HG03095 (cell line): ENCODE data around the gene LPP.
"Not testable (repeated sequence)": the region's sequence is repeated elsewhere in the genome, so short reads cannot be mapped to it uniquely, and the experiment has no call there.

Source experiments
- ATAC-seq: cut with Tn5 transposase; IDR thresholded peaks from one replicate; pipeline ENCODE4 v1.9.1; 2021; ENCODE audit warnings: moderate library complexity; ENCODE audit not compliant: unreplicated experiment

Gene LPP

DNA sequence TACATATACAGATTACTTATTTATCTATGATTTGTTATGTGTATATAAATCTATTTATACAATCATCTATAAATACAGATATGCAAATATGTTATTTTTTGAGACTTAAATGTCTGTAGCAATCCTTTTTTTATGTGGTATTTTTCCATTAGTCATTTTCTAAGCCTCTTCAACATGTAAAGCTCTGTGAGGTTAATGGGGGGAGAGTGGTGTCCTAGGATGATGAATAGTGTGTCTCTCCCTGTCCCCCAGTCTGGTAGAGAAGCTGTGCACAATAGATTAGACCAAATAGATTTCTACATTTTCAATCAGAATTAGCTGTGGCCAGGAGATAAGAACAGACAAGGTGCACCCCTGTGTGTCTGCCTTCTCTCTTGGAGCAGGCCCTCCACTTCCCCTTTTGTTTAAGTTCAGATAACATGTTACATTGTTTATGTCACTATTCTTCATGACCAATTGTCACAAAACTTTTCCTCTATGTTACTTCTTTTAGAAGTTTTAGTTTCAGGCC lies 453.9 kb downstream of the LPP start:
- ATAC-seq, result no peak

DNA sequence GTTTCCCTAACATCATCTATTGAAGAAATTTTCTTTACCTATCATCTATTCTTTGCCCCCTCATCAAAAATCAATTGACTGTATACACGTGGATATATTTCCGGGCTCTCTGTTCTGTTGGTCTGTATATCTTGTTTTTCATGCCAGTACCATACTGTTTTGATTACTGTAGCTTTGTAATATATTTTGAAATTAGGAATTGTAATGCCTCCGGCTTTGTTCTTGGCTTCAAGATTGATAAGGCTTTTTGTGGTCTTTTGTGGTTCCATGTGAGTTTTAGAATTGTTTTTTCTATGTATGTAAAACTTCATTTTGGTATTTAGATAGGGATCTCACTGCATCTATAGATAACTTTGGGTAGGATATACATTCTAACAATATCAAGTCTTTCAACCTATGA lies 454.4 kb downstream of the LPP start:
- ATAC-seq, result no peak

DNA sequence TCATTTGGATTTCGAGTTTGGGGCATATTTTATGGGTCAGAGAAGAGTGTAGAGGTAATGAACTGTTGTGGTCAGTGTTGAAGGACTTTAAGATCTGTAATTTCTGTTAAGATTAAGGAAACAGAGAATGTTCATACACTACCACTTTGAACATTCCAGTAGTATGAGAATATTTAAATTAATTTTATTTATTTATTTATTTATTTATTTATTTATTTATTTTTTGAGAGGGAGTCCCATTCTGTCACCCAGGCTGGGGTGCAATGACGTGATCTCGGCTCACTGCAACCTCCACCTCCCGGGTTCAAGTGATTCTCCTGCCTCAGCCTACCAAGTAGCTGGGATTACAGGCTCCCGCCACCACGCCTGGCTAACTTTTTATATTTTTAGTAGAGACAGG lies 459.8 kb downstream of the LPP start:
- ATAC-seq, result not testable (repeated sequence)

DNA sequence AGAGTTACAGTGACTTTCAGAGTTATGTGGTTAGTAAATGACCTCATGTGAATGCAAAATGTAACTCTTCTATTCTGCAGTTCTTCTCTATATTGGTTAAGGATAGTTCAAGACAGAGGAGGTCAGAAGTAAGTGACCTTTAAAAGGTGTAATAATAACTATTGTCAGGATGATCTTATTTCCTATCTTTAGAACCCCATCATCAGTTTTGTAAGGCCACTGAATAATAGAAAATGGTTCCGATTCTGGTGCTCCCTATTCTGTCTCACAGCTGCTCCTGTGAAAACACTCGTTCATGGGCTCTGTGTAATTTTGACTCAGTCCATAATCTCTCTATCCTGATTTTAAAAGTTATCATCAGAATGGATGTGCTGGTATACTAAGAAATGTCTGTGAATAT lies 463.3 kb downstream of the LPP start:
- ATAC-seq, result no peak

DNA sequence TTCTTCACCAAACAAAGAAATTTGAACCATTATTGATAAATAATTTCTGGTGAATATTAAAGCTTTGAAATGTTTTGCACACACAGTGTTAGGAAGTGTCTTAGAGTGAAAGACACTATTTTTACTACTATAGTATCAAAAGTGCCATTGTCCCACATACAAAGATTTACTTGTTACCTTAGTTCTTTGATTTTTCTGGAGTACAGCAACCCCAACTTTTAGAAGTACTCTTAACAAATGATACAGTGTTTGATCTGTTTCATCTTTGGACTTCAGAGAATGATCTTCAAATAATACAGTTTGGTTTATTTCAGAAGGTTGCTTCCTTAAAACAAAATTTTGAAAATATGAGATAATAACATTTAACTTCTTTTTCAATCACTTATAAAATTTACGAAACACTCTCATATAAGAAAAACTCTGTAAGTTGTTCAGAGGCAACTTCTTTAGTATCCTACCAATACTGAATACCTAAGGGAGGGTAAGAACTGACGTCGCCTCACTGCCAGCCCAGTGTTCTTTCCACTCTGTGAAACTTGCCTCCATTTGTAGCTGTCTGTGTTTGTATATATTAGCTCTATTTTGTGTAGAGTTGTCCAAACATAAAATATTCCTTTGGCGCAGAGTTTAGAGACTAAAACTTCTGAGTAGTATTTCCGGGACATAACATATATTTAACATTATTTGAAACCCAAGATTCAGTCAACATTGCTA lies 464.2 kb downstream of the LPP start:
- ATAC-seq, result no peak

DNA sequence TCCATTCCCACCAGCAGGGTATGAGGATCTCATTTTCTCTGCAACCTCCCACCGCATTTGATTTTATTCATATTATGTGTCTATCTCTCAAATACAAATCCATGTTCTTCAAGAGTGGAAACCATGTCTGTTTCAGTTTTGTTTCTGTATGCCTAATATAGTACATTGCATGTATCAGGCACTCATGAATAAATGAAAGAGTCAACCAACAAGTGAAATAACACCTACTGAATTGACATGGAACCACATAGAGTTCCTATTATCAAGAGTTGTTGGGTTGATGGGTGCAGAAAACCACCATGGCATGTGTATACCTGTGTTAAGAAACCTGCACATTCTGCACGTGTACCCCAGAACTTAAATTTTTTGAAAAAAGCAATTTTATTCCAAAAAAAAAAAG lies 466.8 kb downstream of the LPP start:
- no peak for ATAC-seq

DNA sequence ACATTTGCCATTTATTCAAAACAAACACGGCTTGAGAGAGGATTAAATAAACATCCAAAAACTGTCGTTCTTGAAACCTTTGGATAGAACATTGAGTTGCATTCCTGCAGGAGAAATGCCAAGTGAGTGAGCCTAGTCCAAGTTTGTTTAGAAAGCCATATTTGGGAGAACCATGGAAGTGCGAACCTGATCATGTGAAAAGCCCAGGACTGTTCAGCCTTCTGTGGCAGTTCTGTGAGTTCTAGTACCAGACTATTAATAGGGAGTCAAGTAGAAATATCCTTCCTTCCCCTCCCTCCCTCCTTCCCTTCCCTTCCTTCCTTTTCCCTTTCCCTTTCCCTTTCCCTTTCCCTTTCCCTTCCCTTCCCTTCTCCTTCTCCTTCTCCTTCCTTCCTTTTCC lies 470.4 kb downstream of the LPP start:
- no peak for ATAC-seq

DNA sequence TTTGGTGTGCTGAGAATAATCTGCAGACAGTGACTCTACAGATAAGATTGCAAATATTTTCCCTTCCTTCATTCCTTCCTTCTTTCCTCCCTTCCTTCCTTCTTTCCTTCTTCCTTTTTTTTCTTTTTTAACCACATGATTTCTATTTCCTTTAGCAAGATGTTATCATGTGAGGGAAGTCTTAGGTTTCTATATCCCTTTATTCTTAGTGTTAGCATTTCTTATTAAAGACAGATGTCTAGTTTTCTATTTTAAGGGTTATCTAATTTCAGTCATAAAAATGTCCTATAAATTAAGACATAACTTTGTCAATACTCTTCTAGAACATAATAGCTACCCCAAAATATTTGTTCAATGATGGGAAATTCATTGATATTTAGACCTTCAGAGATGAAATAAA lies 470.9 kb downstream of the LPP start:
- no peak for ATAC-seq

DNA sequence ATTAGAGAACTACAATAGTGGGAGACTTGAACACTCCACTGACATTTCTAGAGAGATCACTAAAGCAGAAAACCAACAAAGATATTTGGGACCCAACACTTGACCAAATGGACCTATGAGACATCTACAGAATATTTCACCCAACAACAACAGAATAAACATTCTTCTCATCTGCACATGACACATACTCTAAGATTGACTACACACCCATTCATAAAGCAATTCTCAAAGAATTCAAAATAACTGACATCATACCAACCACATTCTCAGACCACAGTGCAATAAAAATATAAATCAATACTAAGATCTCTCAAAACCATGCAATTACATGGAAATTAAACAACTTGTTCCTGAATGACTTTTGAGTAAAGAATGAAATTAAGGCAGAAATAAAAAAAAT lies 473.7 kb downstream of the LPP start:
- no peak for ATAC-seq

DNA sequence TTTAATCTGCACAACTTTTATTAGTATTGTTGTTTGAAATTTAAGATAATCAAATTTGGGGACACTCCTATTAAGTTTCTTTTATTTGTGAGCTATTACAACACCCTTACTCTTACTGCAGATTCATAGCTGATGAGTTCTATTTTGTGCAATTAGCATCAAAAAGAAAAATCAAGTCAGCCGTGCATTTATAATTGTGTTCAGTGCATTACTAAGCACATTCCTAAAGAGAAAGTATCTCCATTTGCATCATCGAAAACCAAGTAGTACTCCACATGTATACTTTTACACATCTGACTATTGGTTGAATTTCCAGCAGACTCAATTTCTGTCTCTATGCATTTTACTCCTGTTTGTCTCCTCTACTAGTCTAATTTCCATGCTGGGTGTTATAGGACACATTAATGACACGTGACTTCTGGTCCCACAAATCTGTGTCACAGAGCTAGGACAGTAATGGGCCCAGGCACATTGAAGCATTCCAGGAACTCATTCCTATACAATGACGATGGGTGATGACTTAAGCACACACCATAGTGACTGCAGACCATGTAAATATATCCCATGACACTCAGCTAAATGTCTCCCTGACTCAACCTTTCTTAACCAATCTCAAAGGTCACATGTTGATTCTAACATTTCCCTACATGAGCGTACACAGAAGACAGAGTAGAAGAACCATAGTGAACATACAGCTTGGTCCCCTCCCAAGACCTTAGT lies 477.5 kb downstream of the LPP start:
- no peak for ATAC-seq

DNA sequence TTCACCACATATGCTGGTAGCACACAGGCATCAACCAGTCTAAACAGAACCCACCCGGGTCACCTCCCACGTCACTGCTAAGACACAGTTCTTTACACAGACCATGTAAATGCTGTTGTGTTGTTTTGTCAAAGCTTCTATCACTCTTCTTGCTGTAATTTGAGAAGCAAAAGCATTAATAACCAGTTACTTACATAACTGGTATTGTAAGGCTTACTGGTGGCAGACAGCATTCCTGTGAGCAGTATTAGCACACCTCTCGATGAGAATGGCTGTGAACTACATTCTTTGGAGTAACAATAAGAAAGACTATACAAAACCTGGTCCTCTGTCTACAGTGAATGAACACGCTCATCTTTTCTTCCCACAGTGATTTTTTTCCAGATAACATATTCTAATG lies 479.2 kb downstream of the LPP start:
- no peak for ATAC-seq

DNA sequence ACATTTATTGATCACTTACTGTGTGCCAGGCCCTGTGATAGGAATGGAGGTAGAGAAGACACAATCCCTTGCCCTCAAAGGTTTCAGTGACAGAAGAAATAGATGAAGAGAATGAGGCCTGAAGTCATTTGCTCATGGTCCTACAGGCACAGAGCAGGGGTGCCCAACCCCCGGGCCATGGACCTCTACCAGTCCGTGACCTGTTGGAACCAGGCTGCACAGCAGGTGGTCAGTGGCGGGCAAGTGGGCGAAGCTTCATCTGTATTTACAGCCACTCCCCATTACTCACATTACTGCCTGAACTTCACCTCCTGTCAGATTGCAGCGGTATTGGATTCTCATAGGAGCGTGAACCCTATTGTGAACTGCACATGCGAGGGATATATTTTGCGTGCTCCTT lies 480.3 kb downstream of the LPP start:
- no peak for ATAC-seq

DNA sequence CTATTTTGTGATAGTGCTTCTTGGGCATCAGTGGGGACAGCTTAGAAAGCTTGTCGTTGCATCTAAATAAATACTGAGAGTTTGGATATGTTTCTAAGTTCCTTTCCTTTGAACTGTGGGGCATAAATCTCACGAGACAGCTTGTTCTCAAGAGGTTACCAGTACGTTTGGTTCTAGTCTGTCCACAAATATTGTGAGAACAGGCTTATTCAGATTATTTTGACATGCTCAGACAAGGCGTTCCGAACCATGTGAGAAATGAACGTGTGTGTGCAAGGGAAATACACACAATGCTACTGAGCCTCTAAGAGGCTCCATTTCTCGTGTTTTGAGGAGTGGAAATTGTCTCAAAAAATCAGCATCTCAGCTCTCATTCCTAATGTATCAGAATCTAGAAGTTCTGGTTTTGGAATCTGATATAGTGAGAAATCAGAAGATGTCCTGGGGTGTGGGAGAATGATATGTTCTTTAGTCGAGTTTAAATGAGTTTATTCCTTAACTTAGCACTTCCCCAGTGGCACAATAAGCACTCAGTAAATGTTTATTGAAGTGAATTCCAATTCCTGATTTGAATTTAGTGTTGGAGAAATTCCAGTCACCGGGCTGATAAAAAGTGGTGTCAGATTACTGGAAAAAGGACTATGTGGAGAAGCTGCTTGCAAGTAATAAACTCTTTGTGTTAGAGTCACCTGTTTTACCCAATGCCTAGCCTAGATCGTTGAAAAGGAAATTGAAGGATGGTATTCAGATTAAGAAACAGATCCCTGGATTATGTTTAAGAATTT lies 481.5 kb downstream of the LPP start:
- ATAC-seq, result no peak

DNA sequence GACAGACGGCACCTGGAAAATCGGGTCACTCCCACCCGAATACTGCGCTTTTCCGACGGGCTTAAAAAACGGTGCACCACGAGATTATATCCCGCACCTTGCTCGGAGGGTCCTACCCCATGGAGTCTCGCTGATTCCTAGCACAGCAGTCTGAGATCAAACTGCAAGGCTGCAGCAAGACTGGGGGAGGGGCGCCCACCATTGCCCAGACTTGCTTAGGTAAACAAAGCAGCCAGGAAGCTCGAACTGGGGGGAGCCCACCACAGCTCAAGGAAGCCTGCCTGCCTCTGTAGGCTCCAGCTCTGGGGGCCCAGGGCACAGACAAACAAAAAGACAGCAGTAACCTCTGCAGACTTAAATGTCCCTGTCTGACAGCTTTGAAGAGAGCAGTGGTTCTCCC lies 482.3 kb downstream of the LPP start:
- ATAC-seq, result not testable (repeated sequence)

DNA sequence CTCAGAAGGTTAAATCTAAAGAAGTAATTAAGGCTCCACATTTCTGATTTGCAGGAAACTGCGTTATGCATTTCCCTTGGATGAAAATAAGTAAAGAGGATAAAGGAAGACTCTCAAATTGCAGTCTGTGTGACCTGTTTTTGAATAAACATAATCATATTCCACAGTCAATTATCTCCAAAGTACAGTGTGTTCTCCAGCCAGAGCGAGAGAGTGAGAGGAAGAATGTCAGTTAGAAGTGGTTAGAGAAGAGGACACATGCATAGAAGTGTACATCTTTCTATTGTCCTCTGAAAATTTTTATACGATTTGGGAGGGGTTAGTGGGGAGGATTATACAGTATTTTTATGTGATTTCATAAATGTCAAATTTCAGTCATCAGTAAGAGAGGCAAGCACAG lies 487.1 kb downstream of the LPP start:
- no peak for ATAC-seq

DNA sequence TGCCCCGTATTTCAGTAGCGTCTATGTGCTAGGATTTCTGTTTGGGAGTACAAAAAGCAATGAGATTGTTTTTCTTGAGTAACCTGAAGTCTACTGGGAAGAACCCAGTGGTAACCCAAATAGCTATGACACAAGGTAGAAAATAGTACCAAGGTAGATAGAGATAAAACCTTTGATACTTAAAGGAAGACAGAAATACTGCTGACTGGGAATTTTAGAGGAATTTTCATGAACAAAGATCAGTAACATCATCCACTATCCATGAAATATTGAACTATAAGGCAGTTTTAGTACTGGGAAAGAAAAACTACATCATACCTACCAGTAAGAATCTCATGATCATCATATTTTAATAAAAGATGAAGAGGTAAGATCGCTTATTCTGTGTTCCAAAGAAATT lies 489.8 kb downstream of the LPP start:
- no peak for ATAC-seq

DNA sequence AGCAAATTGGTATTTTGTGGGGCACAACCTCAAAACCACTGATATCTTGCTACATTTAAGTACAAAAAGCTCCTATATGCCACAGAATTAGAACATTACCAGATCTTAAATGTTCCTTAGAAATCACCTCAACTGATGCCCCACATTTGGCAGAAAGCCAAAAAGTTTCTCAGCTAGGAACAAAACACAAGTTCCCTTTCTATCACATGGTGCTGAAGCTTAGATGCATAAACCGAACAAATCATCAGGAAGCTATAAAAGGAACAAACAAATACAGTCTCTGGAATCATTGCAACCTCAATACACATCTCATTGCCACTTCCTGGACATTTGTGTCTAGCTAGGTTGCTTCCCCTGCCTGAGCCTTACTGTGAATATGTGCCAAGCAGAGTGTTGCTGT lies 492.6 kb downstream of the LPP start:
- no peak for ATAC-seq

DNA sequence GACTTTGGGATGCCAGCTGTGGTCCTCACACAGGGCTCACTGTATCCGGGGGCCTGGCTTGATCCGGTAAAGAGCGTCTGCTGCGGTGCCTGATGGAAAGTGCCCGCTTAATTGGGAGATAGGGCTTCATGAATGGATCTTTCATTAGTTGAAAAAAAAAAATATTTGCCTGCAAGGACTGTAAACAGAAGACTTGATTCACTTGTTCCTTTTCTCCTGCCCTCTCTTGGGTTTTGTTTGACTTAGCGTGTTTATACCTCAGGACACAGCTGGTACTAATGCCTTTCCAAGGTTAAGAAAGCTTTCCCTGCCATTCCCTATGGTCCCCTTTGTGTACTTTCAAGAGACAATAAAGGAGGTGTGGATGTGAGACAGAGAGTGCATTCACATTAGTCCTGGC lies 493.3 kb downstream of the LPP start:
- ATAC-seq, result no peak

DNA sequence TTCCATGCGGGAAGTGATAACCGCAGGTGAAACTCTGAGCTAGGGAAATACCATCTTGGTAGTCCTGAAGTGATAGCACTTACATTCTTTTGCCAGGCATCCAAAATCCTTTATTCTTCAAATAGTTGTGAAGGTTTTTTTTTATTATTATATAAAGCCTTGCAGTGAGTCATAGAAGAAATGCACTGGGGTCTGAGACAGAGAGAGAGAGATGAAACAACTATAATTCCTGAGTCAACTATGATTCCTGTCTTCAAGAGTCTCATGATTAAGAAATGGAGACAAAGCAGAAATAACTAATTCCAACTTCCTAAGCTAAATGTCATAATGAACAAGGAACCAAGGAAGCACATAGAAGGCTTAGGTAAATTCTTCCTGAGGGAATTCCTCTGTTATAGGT lies 495.6 kb downstream of the LPP start:
- no peak for ATAC-seq

DNA sequence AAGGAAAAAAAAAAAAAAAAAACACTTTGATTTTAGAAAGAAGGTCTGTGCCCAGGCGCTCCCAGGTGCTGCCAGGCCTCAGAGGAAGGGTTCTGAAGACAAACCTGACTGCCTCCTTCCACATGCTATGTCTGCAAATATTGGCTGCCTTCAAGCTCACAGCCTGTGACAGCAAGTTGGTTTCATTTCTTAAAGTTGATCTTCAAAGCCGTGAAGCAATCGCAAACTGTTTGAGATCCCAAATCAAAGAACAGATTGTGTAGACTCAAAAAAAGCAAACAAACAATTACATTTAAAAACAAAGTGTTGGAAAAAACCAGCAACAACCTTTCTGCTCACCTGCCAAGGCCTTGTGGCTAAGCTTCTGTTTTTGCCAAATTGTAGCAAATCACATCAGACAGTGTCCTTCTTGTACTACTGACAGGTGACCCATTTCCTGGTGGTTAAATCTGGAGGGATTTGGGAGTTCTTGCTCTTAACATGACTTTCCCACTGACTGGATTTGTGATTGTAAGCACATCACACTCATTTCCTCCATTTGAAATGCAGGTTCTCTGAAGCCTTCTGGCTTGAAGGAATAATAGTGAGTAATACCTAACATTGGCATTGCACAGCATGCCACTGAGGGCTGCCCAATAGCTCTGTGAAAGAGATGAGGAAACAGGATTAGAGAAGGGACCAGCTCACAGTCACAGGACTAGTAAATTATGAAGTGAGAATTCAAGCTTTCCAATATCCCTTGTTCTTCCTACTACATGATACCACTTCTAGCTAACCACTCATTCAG lies 502.4 kb downstream of the LPP start:
- ATAC-seq, result no peak

DNA sequence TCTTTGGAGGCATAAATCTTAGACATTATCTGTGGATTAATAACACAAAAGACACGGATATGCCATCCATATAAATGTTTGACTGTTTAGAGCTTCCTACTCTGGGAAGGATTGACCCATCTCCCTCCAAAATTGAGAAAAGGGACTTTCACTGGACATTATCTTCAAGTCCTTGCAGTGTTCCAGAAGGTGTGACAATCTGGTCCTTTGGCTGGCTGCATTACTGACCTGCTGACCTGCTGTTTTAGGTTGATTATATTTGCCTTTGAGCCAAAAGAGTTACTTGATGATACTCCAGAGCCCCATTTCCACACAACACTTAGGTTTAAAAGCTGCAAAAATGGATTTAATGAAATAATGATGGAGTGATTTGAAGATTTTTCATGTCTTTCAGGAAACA lies 504.6 kb downstream of the LPP start:
- ATAC-seq, result no peak
